HCT116 (cell line): Measurements from ENCODE around the gene SPINK2. TPM values are rescaled to one million over a fixed set of nuclear protein-coding genes. Genes with fewer than 3 reads are reported as not detected.

Source experiments
- ATAC-seq: fragments of 200-7000 bp; cut with Tn5 transposase; 2 replicates; pipeline ENCODE4 v1.9.1; 2020; ENCODE audit warnings: mild to moderate bottlenecking, moderate library complexity
- BruUV-seq: library from RNA; stranded (reverse); fragments of 400-500 nt; replicated peaks from 2 replicates; lab custom pipeline; 2021; lab: Mats Ljungman, UMichigan
- CTCF ChIA-PET: fragments of 300-600 bp; sonication (Branson Sonifier 250); formaldehyde crosslinking; loops from one replicate; lab custom pipeline; 2021; ENCODE audit warnings: antibody characterized with exemption; lab: Charles Lee
- POLR2A ChIA-PET: fragments of 300-600, 350-600 bp; sonication (Branson Sonifier 250); formaldehyde crosslinking; loops from one replicate; lab custom pipeline; 2021; ENCODE audit warnings: antibody characterized with exemption; lab: Charles Lee
- RAD21 ChIA-PET, 2 experiments: fragments of 300-600 bp; sonication (Branson Sonifier 250); formaldehyde crosslinking; loops; one replicate each; lab custom pipeline; 2023; ENCODE audit warnings: low total read pairs in 2 of 2; ENCODE audit not compliant: uncharacterized antibody in 2 of 2, unreplicated experiment in 2 of 2, low non-redundant PET in 1 of 2; lab: Charles Lee
- DNase-seq: peaks from one replicate; pipeline ENCODE4 v3.0.0-alpha.2; 2010; ENCODE audit warnings: low read depth, low spot score
- H2AFZ ChIP-seq: fragments of 200-600 bp; shearing (Covaris generic), sonication (generic); 2 replicates; pipeline ENCODE4 v1.6.1; 2017; ENCODE audit warnings: low read depth, mixed run types, mixed read lengths, antibody characterized with exemption, low read length; ENCODE audit not compliant: poor library complexity, severe bottlenecking
- H3K27ac ChIP-seq: 2 replicates; pipeline ENCODE4 v1.5.1; 2012; ENCODE audit warnings: low read depth, low read length
- H3K27me3 ChIP-seq: fragments of 200-600 bp; sonication (generic); 2 replicates; pipeline ENCODE4 v1.6.1; 2016; ENCODE audit warnings: mixed run types, low read length, mixed read lengths; ENCODE audit not compliant: insufficient read depth
- H3K36me3 ChIP-seq, 2 experiments: fragments of 200-500 bp in 1 of 2; fragments of 200-600 bp in 1 of 2; sonication (Bioruptor generic) in 1 of 2; sonication (generic) in 1 of 2; 2 replicates each; pipeline versions ENCODE4 v1.5.1 to v1.6.1; 2014 to 2016; ENCODE audit warnings: low read length in 2 of 2, inconsistent platforms in 1 of 2, mixed read lengths in 1 of 2, mixed run types in 1 of 2; ENCODE audit not compliant: insufficient read depth in 2 of 2, control insufficient read depth in 1 of 2
- H3K4me1 ChIP-seq, 2 experiments: fragments of 200-600 bp in 1 of 2; sonication (generic) in 1 of 2; 2 replicates each; pipeline versions ENCODE4 v1.5.1 to v1.6.1; 2012 to 2017; ENCODE audit warnings: low read length in 2 of 2, inconsistent platforms in 1 of 2, mild to moderate bottlenecking in 1 of 2, mixed read lengths in 1 of 2, mixed run types in 1 of 2, moderate library complexity in 1 of 2; ENCODE audit not compliant: insufficient read depth in 2 of 2, control insufficient read depth in 1 of 2
- H3K4me2 ChIP-seq: fragments of 200-600 bp; sonication (generic); 2 replicates; pipeline ENCODE4 v1.6.1; 2017; ENCODE audit warnings: mixed run types, low read length, mixed read lengths
- H3K4me3 ChIP-seq, 2 experiments: fragments of 200-600 bp in 1 of 2; sonication (generic) in 1 of 2; replicated peaks in 1 of 2; 2 replicates each; pipeline ENCODE4 v1.5.1; 2011 to 2016; ENCODE audit warnings: low read length in 2 of 2, control low read depth in 1 of 2, low read depth in 1 of 2, mild to moderate bottlenecking in 1 of 2, mixed read lengths in 1 of 2, mixed run types in 1 of 2
- H3K79me2 ChIP-seq: fragments of 200-600 bp; sonication (generic); 2 replicates; pipeline ENCODE4 v1.6.1; 2017; ENCODE audit warnings: mild to moderate bottlenecking, mixed run types, low read length, moderate library complexity, mixed read lengths; ENCODE audit not compliant: insufficient read depth
- H3K9ac ChIP-seq: fragments of 200-600 bp; sonication (generic); 2 replicates; pipeline ENCODE4 v1.6.1; 2016; ENCODE audit warnings: low read length, mixed read lengths
- H3K9me2 ChIP-seq: fragments of 200-600 bp; sonication (generic), shearing (Covaris generic); 2 replicates; pipeline ENCODE4 v1.6.1; 2017; ENCODE audit warnings: mixed run types, mild to moderate bottlenecking, moderate library complexity; ENCODE audit not compliant: insufficient read depth
- H3K9me3 ChIP-seq, 2 experiments: fragments of 200-500 bp in 1 of 2; fragments of 200-600 bp in 1 of 2; sonication (Bioruptor generic) in 1 of 2; sonication (generic) in 1 of 2; 2 replicates each; pipeline ENCODE4 v1.6.1; 2014 to 2017; ENCODE audit warnings: low read length in 2 of 2, mixed read lengths in 2 of 2, inconsistent platforms in 1 of 2, low read depth in 1 of 2, mild to moderate bottlenecking in 1 of 2, mixed run types in 1 of 2, moderate library complexity in 1 of 2; ENCODE audit not compliant: control insufficient read depth in 1 of 2, insufficient read depth in 1 of 2
- H4K20me1 ChIP-seq: fragments of 200-600 bp; sonication (generic), shearing (Covaris generic); 2 replicates; pipeline ENCODE4 v1.6.1; 2017; ENCODE audit warnings: mixed run types, mild to moderate bottlenecking, moderate library complexity; ENCODE audit not compliant: insufficient read depth
- CBX3 ChIP-seq: IDR thresholded peaks from 2 replicates; pipeline ENCODE4 v1.6.1; 2012; ENCODE audit warnings: low read depth
- ELF1 ChIP-seq: IDR thresholded peaks from 2 replicates; pipeline ENCODE4 v1.6.1; 2012; ENCODE audit warnings: low read depth, borderline replicate concordance
- EZH2 ChIP-seq: fragments of 200-600 bp; sonication (generic); IDR thresholded peaks from 2 replicates; pipeline ENCODE4 v1.6.1; 2017; ENCODE audit warnings: antibody characterized with exemption, mixed run types
- JUND ChIP-seq: IDR thresholded peaks from 2 replicates; pipeline ENCODE4 v1.6.1; 2012
- MAX ChIP-seq: IDR thresholded peaks from 2 replicates; pipeline ENCODE4 v1.6.1; 2012
- POLR2AphosphoS5 ChIP-seq: IDR thresholded peaks from 2 replicates; pipeline ENCODE4 v1.6.1; 2011; ENCODE audit warnings: mild to moderate bottlenecking, low read depth, low read length, moderate library complexity
- RAD21 ChIP-seq: IDR thresholded peaks from 2 replicates; pipeline ENCODE4 v1.6.1; 2012; ENCODE audit warnings: low read depth, mild to moderate bottlenecking
- REST ChIP-seq: IDR thresholded peaks from 2 replicates; pipeline ENCODE4 v1.6.1; 2012; ENCODE audit warnings: low read depth
- ZFX ChIP-seq: fragments of 450-650 bp; IDR thresholded peaks from 2 replicates; pipeline ENCODE4 v1.6.1; 2017
- intact Hi-C: fragments of 100-400 bp; cut with micrococcal nuclease; formaldehyde crosslinking; loops from 2 replicates; pipeline ENCODE4 v1.10.0; 2022
- total RNA-seq: library from RNA; stranded (reverse); gene quantifications from one replicate; pipeline ENCODE4 v1.2.1, GENCODE V29; 2021; ENCODE audit not compliant: unreplicated experiment

SPINK2 gene
- total RNA-seq, 1 experiment from 2014 or later: 2.4 TPM

GRCh38 chr4:56817840-56818491 lies 3.5 kb downstream of the SPINK2 start:
- no TSS peak for BruUV-seq
- no peak for DNase-seq
- Histone ChIP-seq H3K79me2 (no peaks in the 10 kb centered on the region), H3K27me3 (no peaks in the 10 kb centered on the region)
- TF ChIP-seq ELF1: no peak
- no peak for TF ChIP-seq EZH2
- TF ChIP-seq ZFX: no peak
- no peak for TF ChIP-seq JUND
- no peak for TF ChIP-seq REST
- no peak for TF ChIP-seq MAX
- TF ChIP-seq RAD21: no peak
- TF ChIP-seq POLR2AphosphoS5: no peak
- no peak for TF ChIP-seq CBX3
- TF ChIP-seq, all 23 proteins: peak for 0
- H3K36me3 ChIP-seq: no peaks in the 10 kb centered on the region
- ChIA-PET POLR2A (no interaction called here), RAD21 (no interaction called here), CTCF (no interaction called here)
- intact Hi-C loops: no loop called here
- no peak overlapping the region for H3K9ac ChIP-seq
- no peaks in the 10 kb centered on the region for H3K9me2 ChIP-seq
- H2AFZ ChIP-seq: no peak overlapping the region
- H3K4me2 ChIP-seq: no peak overlapping the region
- ATAC-seq: no peak
- no peaks in the 10 kb centered on the region for H3K9me3 ChIP-seq
- H4K20me1 ChIP-seq: no peaks in the 10 kb centered on the region
- H3K27ac ChIP-seq: no peak overlapping the region
- peaks cover 3 to 16% of the 10 kb centered on the region in 2 experiments; a peak in 2 of 4 replicates for H3K4me1 ChIP-seq
- no peak overlapping the region for H3K4me3 ChIP-seq
